WERI-Rb-1 (cell line): ENCODE measurements around the gene STEAP1.
"Not testable (repeated sequence)": the region's sequence is repeated elsewhere in the genome, so short reads cannot be mapped to it uniquely, and the experiment has no call there.

ENCODE experiments used
- DNase-seq: peaks from one replicate; pipeline ENCODE4 v3.0.0-alpha.2; 2020
- H3K27ac ChIP-seq: fragments of 250-450 bp; sonication (Bioruptor Pico); 2 replicates; pipeline ENCODE4 v1.5.1; 2020; ENCODE audit warnings: mild to moderate bottlenecking, moderate library complexity
- H3K27me3 ChIP-seq: fragments of 250-450 bp; sonication (Bioruptor Pico); 2 replicates; pipeline ENCODE4 v1.5.1; 2021; ENCODE audit warnings: mild to moderate bottlenecking, low read depth, moderate library complexity; ENCODE audit not compliant: insufficient read depth, severe bottlenecking
- H3K36me3 ChIP-seq: fragments of 250-450 bp; sonication (Bioruptor Pico); 2 replicates; pipeline ENCODE4 v1.5.1; 2020; ENCODE audit warnings: mild to moderate bottlenecking, moderate library complexity
- H3K4me3 ChIP-seq: 2 replicates; pipeline ENCODE4 v1.5.1; 2011; ENCODE audit warnings: low read depth, mild to moderate bottlenecking, control low read depth, low read length
- H3K9me3 ChIP-seq: fragments of 250-450 bp; sonication (Bioruptor Pico); 2 replicates; pipeline ENCODE4 v1.5.1; 2021; ENCODE audit warnings: mild to moderate bottlenecking, moderate library complexity; ENCODE audit not compliant: severe bottlenecking
- TF ChIP-seq, protein P1 (sequence below): IDR thresholded peaks from 2 replicates; pipeline ENCODE4 v1.5.1; 2011; ENCODE audit warnings: low read depth, mild to moderate bottlenecking, control low read depth, inconsistent platforms, low read length

STEAP1 gene

DNA sequence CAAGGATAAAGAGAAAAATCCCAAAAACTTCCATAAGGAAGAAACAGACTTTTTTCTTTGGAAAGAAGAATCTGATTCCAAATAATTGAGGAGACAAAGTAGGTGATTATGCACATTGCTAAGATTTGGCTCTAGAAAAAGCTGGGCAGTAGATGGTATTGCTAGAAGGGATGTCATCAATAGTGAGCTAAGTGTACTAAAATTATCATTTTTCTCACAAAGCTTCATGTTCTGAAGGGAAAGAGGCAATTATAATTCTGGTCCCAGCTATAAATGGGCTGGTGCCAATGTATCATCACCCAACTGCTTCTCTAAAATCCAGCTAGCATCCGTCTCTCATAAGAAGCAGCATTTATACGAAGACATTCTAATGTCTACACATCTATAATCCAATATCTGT, 23.9 kb downstream of the STEAP1 start:
- TF ChIP-seq, protein P1, sequence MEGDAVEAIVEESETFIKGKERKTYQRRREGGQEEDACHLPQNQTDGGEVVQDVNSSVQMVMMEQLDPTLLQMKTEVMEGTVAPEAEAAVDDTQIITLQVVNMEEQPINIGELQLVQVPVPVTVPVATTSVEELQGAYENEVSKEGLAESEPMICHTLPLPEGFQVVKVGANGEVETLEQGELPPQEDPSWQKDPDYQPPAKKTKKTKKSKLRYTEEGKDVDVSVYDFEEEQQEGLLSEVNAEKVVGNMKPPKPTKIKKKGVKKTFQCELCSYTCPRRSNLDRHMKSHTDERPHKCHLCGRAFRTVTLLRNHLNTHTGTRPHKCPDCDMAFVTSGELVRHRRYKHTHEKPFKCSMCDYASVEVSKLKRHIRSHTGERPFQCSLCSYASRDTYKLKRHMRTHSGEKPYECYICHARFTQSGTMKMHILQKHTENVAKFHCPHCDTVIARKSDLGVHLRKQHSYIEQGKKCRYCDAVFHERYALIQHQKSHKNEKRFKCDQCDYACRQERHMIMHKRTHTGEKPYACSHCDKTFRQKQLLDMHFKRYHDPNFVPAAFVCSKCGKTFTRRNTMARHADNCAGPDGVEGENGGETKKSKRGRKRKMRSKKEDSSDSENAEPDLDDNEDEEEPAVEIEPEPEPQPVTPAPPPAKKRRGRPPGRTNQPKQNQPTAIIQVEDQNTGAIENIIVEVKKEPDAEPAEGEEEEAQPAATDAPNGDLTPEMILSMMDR = no peak
- DNase-seq = no peak
- H3K27ac ChIP-seq = no peak overlapping the region
- H3K27me3 ChIP-seq = no peaks in the 10 kb centered on the region
- no peaks in the 10 kb centered on the region for H3K9me3 ChIP-seq
- H3K4me3 ChIP-seq = no peak overlapping the region
- no peaks in the 10 kb centered on the region for H3K36me3 ChIP-seq

DNA sequence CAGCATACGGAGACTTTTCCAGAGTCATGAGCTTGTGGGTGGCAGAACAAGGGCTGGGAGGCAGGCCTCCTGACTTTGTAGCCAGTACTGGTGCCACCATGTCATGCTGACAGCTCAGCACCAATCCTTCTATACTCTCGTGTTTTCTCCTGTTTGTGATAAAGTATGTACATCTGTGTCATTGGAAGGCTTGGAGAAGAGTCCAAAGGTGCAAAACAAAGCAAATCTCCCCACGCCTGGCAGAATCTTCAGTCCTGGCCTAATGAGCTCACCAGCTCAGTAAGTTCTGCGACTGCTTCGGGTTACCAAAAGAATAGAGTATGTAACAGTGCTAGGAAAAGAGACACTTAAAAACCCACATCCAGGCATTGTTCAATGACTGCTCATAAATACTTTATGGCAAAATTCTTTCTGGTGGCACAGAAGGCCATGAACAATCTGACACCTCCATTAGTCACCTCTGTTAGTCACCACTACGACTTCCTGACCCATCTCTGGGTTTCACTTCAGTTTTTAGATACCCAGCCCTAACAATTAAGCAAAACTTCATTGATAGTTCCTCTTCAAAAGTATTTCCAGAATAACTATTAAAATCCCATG, 24.5 kb downstream of the STEAP1 start:
- no peaks in the 10 kb centered on the region for H3K9me3 ChIP-seq
- no peak overlapping the region for H3K27ac ChIP-seq
- H3K4me3 ChIP-seq = no peak overlapping the region
- H3K27me3 ChIP-seq = no peaks in the 10 kb centered on the region
- no peaks in the 10 kb centered on the region for H3K36me3 ChIP-seq
- no peak for DNase-seq
- TF ChIP-seq, protein P1 = no peak

DNA sequence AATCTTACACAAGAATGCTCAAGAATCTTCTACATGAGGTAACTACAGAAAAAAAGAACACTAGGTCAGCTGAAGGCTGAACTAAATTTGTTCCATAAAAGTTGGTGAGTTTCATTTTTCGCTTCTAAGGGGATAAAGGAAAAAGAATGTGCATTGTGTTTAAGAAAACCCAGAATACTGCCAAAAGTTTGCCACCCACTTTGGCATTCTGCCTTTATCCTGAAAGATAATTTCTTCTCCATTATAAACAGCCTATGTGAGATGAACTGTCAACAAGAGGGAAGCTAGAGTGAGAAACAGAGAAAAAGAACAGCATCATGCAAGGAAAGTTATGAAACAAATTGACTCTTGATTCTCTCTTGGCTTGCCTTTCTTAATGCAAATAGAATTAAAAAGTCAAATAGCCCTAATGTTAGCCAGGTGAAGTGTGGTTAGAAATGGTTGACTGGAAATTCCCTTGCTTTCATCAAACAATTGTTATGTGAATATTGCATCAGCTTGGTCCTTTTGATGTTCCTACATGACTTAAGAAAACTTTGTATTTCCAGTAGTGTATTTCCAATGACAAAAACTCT, 25.8 kb downstream of the STEAP1 start:
- TF ChIP-seq, protein P1 = no peak
- no peaks in the 10 kb centered on the region for H3K36me3 ChIP-seq
- no peak overlapping the region for H3K27ac ChIP-seq
- no peaks in the 10 kb centered on the region for H3K27me3 ChIP-seq
- H3K9me3 ChIP-seq = no peaks in the 10 kb centered on the region
- no peak overlapping the region for H3K4me3 ChIP-seq
- no peak for DNase-seq

DNA sequence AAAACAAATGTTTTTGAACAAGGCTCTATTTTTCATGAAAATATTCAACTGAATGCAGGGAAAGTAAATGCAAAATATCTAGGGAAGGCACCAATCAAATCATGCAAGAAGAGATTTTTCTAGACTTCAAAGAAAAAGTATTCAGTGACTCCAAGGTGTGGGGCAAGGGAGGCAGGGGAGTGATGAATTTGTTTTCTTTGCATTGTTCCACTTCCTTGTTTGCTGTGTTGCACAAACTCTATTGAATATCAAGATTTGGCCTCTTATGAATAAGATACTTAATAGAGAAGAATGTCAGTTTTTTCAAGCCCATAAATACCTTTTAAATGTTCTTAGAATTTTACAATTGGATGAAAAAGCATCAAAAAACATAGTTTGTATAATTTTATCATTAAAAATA, 26.4 kb downstream of the STEAP1 start:
- Histone ChIP-seq H3K27ac (no peak overlapping the region), H3K36me3 (no peaks in the 10 kb centered on the region), H3K9me3 (no peaks in the 10 kb centered on the region), H3K27me3 (no peaks in the 10 kb centered on the region), H3K4me3 (no peak overlapping the region)
- TF ChIP-seq, protein P1 = no peak
- no peak for DNase-seq

DNA sequence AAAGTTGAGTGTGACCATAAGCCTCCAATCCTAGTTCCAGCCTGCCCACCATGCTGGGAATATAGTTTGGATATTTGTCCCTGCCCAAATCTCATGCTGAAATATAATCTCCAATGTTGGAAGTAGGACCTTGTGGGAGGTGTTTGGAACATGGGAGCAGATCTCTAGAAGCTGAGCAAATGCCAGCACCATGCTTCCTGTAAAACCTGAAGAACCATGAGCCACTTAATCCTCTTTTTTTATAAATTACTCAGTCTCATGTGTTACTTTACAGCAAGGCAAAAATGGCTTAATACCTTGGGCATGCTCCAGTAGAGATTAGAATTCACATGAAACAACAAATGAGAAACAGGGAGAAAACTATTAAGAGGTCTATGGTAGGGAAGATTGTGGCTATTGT, 27.2 kb downstream of the STEAP1 start:
- Histone ChIP-seq H3K27ac (no peak overlapping the region), H3K4me3 (no peak overlapping the region), H3K36me3 (no peaks in the 10 kb centered on the region), H3K9me3 (no peaks in the 10 kb centered on the region), H3K27me3 (no peaks in the 10 kb centered on the region)
- no peak for DNase-seq
- TF ChIP-seq, protein P1 = no peak

DNA sequence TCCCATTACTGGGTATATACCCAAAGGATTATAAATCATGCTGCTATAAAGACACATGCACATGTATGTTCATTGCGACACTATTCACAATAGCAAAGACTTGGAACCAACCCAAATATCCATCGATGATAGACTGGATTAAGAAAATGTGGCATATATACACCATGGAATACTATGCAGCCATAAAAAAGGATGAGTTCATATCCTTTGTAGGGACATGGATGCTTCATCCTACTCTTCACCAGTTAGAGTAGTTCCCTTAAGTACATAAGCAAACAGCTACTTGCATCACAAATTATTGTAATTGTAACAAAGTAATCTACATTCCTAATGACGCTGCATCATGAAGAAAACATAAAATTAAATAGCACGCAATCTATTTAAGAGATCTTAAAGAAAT, 32.0 kb downstream of the STEAP1 start:
- not testable (repeated sequence) for H3K27me3 ChIP-seq, H3K4me3 ChIP-seq, H3K36me3 ChIP-seq, H3K9me3 ChIP-seq, H3K27ac ChIP-seq, DNase-seq
